Measurements from ENCODE around the gene EFCAB5. TPM values are rescaled to one million over a fixed set of nuclear protein-coding genes. Genes with fewer than 3 reads are reported as not detected.
"Not testable (repeated sequence)": the region's sequence is repeated elsewhere in the genome, so short reads cannot be mapped to it uniquely, and the experiment has no call there.

The EFCAB5 gene
- total RNA-seq, 4 donors from 2014 or later = 0.17 to 0.78 TPM; not detected in 2

DNA sequence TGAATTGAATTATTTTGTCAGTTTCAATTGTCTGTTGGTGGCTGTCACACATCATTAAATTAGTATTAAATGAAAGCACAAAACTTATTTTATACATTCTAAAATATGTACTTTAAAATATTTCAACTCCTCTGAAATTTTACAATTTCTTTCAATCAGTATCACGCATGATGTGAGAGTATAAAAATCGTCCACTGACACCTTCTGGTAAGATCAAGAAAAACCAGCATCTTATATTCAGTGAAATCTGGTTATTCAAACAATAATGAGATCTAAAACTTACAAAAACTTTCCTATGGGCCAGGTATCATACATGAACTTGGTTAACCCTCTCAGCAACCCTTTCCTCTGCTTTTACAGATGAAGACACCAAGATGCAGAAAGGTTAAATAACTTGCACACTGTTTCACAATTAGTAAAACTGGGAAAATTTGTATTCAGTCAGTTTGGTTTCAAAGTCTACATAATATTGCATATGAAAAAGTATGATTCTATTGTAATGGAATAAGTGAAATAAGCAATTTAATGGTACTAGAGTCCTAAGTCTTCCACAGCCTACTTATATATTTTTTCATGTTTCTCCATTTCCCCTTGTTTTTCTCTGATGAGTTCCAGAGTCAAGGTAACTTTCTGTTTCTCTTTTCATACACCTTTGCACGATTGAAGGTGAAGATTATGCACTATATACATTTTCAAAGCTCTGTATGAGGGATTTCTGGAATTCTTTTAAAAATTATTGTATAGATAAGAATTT lies 58.7 kb downstream of the EFCAB5 start:
- intact Hi-C loops (cut with DNase I) = no loop called here
- Histone ChIP-seq H3K4me3 (no peak overlapping the region), H3K4me1 (no peaks in the 10 kb centered on the region), H3K9me3 (no peaks in the 10 kb centered on the region), H3K27me3 (no peaks in the 10 kb centered on the region), H3K36me3 (no peaks in the 10 kb centered on the region), H3K27ac (replicated peaks in 1 of 4) (no peak overlapping the region)
- TF ChIP-seq POLR2AphosphoS5 (IDR thresholded peaks at IDR 0.05) = no peak
- TF ChIP-seq POLR2A (IDR thresholded peaks at IDR 0.05; ENCODE audit: low read depth) = no peak
- TF ChIP-seq, protein P1, sequence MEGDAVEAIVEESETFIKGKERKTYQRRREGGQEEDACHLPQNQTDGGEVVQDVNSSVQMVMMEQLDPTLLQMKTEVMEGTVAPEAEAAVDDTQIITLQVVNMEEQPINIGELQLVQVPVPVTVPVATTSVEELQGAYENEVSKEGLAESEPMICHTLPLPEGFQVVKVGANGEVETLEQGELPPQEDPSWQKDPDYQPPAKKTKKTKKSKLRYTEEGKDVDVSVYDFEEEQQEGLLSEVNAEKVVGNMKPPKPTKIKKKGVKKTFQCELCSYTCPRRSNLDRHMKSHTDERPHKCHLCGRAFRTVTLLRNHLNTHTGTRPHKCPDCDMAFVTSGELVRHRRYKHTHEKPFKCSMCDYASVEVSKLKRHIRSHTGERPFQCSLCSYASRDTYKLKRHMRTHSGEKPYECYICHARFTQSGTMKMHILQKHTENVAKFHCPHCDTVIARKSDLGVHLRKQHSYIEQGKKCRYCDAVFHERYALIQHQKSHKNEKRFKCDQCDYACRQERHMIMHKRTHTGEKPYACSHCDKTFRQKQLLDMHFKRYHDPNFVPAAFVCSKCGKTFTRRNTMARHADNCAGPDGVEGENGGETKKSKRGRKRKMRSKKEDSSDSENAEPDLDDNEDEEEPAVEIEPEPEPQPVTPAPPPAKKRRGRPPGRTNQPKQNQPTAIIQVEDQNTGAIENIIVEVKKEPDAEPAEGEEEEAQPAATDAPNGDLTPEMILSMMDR (IDR thresholded peaks at IDR 0.05) = no peak
- TF ChIP-seq EP300 (IDR thresholded peaks at IDR 0.05) = no peak
- WGBS = 54% methylated on average over 3 of the region's 3 CpGs
- no peak for DNase-seq (ENCODE audit: extremely low spot score)

DNA sequence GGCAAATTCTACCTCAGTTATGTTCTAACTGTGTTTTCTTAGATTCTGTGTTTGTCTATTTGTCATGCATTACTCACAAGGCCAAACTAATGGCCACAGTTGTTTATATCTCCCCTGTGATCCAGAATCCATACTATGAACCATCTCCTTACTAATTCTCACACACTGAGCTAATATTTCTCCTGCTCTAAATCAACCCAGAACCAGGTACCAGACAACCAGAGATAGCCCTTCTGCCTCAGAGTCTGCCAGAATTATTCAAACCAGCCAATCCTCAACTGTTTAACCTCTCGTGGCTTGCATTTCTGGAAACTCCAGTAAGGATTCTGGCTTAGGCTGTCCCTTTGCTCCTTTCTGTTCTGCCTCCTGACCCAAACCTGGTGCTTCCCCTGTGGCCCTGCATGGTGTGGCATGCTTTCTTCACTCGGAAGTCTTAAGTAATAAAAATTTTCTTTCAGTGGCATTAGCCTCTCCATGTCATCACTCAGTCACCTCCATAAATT lies 59.4 kb downstream of the EFCAB5 start:
- Histone ChIP-seq H3K4me3 (no peak overlapping the region), H3K27me3 (no peaks in the 10 kb centered on the region), H3K27ac (replicated peaks in 1 of 4) (no peak overlapping the region), H3K9me3 (no peaks in the 10 kb centered on the region), H3K36me3 (no peaks in the 10 kb centered on the region), H3K4me1 (no peaks in the 10 kb centered on the region)
- DNase-seq (ENCODE audit: extremely low spot score) = no peak
- TF ChIP-seq POLR2A (IDR thresholded peaks at IDR 0.05; ENCODE audit: low read depth) (no peak), EP300 (IDR thresholded peaks at IDR 0.05) (no peak), POLR2AphosphoS5 (IDR thresholded peaks at IDR 0.05) (no peak)
- TF ChIP-seq, protein P1 (IDR thresholded peaks at IDR 0.05) = no peak
- intact Hi-C loops (cut with DNase I) = no loop called here
- WGBS = 63% methylated on average over 2 of the region's 2 CpGs

DNA sequence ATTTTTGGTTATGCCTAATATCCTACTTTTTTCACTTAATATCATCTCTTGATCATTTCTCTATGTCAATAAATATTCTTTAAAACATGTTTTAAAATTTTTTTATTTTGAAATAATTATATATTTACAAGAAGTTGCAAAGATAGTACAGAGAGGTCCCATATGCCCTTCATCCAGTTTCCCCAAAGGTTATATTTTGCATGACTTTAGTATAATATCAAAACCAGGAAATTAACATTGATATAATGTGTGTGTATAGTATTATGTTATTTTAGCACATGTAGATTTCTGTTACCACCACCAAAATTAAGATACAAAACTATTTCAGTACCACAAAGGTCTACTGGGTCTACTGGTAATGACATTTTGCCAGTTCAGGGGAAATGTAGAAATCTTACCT lies 60.7 kb downstream of the EFCAB5 start:
- TF ChIP-seq POLR2A (IDR thresholded peaks at IDR 0.05; ENCODE audit: low read depth) (no peak), EP300 (IDR thresholded peaks at IDR 0.05) (no peak), POLR2AphosphoS5 (IDR thresholded peaks at IDR 0.05) (no peak)
- TF ChIP-seq, protein P1 (IDR thresholded peaks at IDR 0.05) = no peak
- no peaks in the 10 kb centered on the region for H3K4me1 ChIP-seq
- no peaks in the 10 kb centered on the region for H3K36me3 ChIP-seq
- no peak overlapping the region for H3K27ac ChIP-seq (replicated peaks in 1 of 4)
- no peak overlapping the region for H3K4me3 ChIP-seq
- no peak for DNase-seq (ENCODE audit: extremely low spot score)
- H3K9me3 ChIP-seq = no peaks in the 10 kb centered on the region
- H3K27me3 ChIP-seq = no peaks in the 10 kb centered on the region
- intact Hi-C loops (cut with DNase I) = no loop called here

DNA sequence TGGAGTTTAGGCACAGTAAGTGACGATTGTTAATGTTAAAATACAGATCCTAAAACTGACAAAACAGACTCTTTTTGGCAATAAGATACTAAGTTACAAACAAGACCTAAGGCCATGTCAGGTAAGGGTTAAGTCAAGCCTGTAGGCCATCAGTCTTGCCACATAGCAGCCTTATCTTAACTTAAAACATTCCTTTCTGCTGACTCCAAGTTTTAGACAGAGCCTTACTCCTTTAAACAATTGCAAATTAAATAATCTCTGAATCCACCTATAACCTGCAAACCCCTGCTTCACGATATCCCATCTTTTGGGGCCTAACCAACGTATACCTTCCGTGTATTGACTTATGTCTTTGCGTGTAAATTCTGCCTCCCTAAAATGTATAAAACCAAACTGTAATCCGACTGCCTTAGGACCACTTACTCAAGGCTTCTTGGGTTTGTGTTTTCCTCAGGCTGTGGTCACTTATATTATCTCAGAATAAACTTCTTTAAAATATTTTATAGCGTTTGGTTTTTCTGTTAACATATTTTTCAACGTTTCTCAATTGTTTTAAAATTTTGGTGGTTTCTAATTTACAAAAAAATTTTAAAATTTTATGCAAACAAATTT lies 64.4 kb downstream of the EFCAB5 start:
- TF ChIP-seq, protein P1 (IDR thresholded peaks at IDR 0.05) = no peak
- TF ChIP-seq POLR2AphosphoS5 (IDR thresholded peaks at IDR 0.05) (no peak), EP300 (IDR thresholded peaks at IDR 0.05) (no peak), POLR2A (IDR thresholded peaks at IDR 0.05; ENCODE audit: low read depth) (no peak)
- Histone ChIP-seq H3K4me1 (no peaks in the 10 kb centered on the region), H3K27ac (replicated peaks in 1 of 4) (no peak overlapping the region), H3K4me3 (no peak overlapping the region), H3K36me3 (no peaks in the 10 kb centered on the region), H3K27me3 (no peaks in the 10 kb centered on the region), H3K9me3 (no peaks in the 10 kb centered on the region)
- DNase-seq (ENCODE audit: extremely low spot score) = no peak
- intact Hi-C loops (cut with DNase I) = no loop called here
- 56% methylated on average over 8 of the region's 8 CpGs for WGBS

DNA sequence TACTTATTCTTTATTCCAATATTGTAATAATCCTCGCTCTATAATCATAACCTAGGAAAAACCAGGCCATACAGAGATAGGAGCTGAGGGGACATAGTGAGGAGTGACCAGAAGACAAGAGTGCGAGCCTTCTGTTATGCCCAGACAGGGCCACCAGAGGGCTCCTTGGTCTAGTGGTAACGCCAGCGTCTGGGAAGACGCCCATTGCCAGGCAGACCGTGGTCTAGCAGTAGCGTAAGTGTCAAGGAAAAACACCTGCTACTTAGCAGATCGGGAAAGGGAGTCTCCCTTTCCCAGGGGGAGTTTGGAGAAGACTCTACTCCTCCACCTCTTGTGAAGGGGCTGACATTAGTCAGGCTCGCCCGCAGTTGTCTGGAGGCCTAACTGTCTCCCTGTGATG lies 70.5 kb downstream of the EFCAB5 start:
- H3K27ac ChIP-seq (replicated peaks in 1 of 4); intact Hi-C loops (cut with DNase I); DNase-seq (ENCODE audit: extremely low spot score); H3K4me3 ChIP-seq; H3K27me3 ChIP-seq; H3K9me3 ChIP-seq; H3K36me3 ChIP-seq; H3K4me1 ChIP-seq: not testable (repeated sequence)
- 94% methylated on average over 10 of the region's 10 CpGs for WGBS

Data from esophagus muscularis mucosa (tissue), 4 donors.